ENCODE results near the gene DOC2B. TPM values are rescaled to one million over a fixed set of nuclear protein-coding genes. Genes with fewer than 3 reads are reported as not detected.

DOC2B gene
- total RNA-seq, 2 experiments from 2014 or later: not detected

- no peak for DNase-seq (ENCODE audit: low spot score)
- Histone ChIP-seq H3K4me1 (ENCODE audit: insufficient read depth, low read length, poor library complexity, severe bottlenecking) (no peaks in the 10 kb centered on the region), H3K4me3 (ENCODE audit: low read depth, low read length, poor library complexity, severe bottlenecking) (no peak overlapping the region), H3K4me2 (ENCODE audit: low read length) (no peak overlapping the region), H2AFZ (ENCODE audit: low read length) (no peak overlapping the region), H3K9me3 (ENCODE audit: low read length) (no peaks in the 10 kb centered on the region), H3K27ac (ENCODE audit: low read depth, low read length, poor library complexity, severe bottlenecking) (no peak overlapping the region), H3K79me2 (ENCODE audit: insufficient read depth, low read depth, low read length) (no peaks in the 10 kb centered on the region), H3K36me3 (ENCODE audit: insufficient read depth, low read length) (no peaks in the 10 kb centered on the region), H3K9me2 (ENCODE audit: insufficient read depth, low read length) (no peaks in the 10 kb centered on the region), H4K20me1 (ENCODE audit: insufficient read depth, low read length) (no peaks in the 10 kb centered on the region)
- BruUV-seq (replicated peaks): no TSS peak
- intact Hi-C loops (cut with micrococcal nuclease; ENCODE audit: unreplicated experiment): no loop called here
- no peak for TF ChIP-seq CTCF (conservative IDR thresholded peaks at IDR 0.05; ENCODE audit: low read length)
- no peak for TF ChIP-seq EZH2phosphoT487 (IDR thresholded peaks at IDR 0.05; ENCODE audit: borderline replicate concordance, low read depth, low read length)
- POLR2A ChIA-PET: no interaction called here
- CTCF ChIA-PET (ENCODE audit: unreplicated experiment): no interaction called here
These were observed 4.1 kb upstream of the DOC2B start for GRCh38 chr17:185445-186138.

- intact Hi-C loops (cut with micrococcal nuclease; ENCODE audit: unreplicated experiment): no loop called here
- TF ChIP-seq EZH2phosphoT487 (IDR thresholded peaks at IDR 0.05; ENCODE audit: borderline replicate concordance, low read depth, low read length): no peak
- no peak for TF ChIP-seq CTCF (conservative IDR thresholded peaks at IDR 0.05; ENCODE audit: low read length)
- no peaks in the 10 kb centered on the region for H3K79me2 ChIP-seq (ENCODE audit: insufficient read depth, low read depth, low read length)
- no peak for DNase-seq (ENCODE audit: low spot score)
- no peak overlapping the region for H3K27ac ChIP-seq (ENCODE audit: low read depth, low read length, poor library complexity, severe bottlenecking)
- no peaks in the 10 kb centered on the region for H3K4me1 ChIP-seq (ENCODE audit: insufficient read depth, low read length, poor library complexity, severe bottlenecking)
- H3K9me3 ChIP-seq (ENCODE audit: low read length): no peaks in the 10 kb centered on the region
- H2AFZ ChIP-seq (ENCODE audit: low read length): no peak overlapping the region
- H3K4me2 ChIP-seq (ENCODE audit: low read length): no peak overlapping the region
- ChIA-PET POLR2A (no interaction called here), CTCF (ENCODE audit: unreplicated experiment) (no interaction called here)
- H4K20me1 ChIP-seq (ENCODE audit: insufficient read depth, low read length): no peaks in the 10 kb centered on the region
- BruUV-seq (replicated peaks): no TSS peak
- no peaks in the 10 kb centered on the region for H3K9me2 ChIP-seq (ENCODE audit: insufficient read depth, low read length)
- no peaks in the 10 kb centered on the region for H3K36me3 ChIP-seq (ENCODE audit: insufficient read depth, low read length)
- H3K4me3 ChIP-seq (ENCODE audit: low read depth, low read length, poor library complexity, severe bottlenecking): no peak overlapping the region
These were observed 1.6 kb upstream of the DOC2B start for GRCh38 chr17:183021-183420.

GRCh38 chr17:182050-182751 lies 751 bp upstream of the DOC2B start:
- no peaks in the 10 kb centered on the region for H3K4me1 ChIP-seq (ENCODE audit: insufficient read depth, low read length, poor library complexity, severe bottlenecking)
- H3K9me3 ChIP-seq (ENCODE audit: low read length): no peaks in the 10 kb centered on the region
- ChIA-PET CTCF (ENCODE audit: unreplicated experiment) (no interaction called here), POLR2A (no interaction called here)
- no peak overlapping the region for H3K4me2 ChIP-seq (ENCODE audit: low read length)
- TF ChIP-seq EZH2phosphoT487 (IDR thresholded peaks at IDR 0.05; ENCODE audit: borderline replicate concordance, low read depth, low read length) (no peak), CTCF (conservative IDR thresholded peaks at IDR 0.05; ENCODE audit: low read length) (no peak)
- H3K9me2 ChIP-seq (ENCODE audit: insufficient read depth, low read length): no peaks in the 10 kb centered on the region
- BruUV-seq (replicated peaks): no TSS peak
- H3K79me2 ChIP-seq (ENCODE audit: insufficient read depth, low read depth, low read length): no peaks in the 10 kb centered on the region
- intact Hi-C loops (cut with micrococcal nuclease; ENCODE audit: unreplicated experiment): no loop called here
- no peak overlapping the region for H2AFZ ChIP-seq (ENCODE audit: low read length)
- H3K36me3 ChIP-seq (ENCODE audit: insufficient read depth, low read length): no peaks in the 10 kb centered on the region
- H4K20me1 ChIP-seq (ENCODE audit: insufficient read depth, low read length): no peaks in the 10 kb centered on the region
- H3K27ac ChIP-seq (ENCODE audit: low read depth, low read length, poor library complexity, severe bottlenecking): no peak overlapping the region
- no peak overlapping the region for H3K4me3 ChIP-seq (ENCODE audit: low read depth, low read length, poor library complexity, severe bottlenecking)
- DNase-seq (ENCODE audit: low spot score): no peak
